H4 (cell line): ENCODE data around the gene VSTM1. TPM values are rescaled to one million over a fixed set of nuclear protein-coding genes. Genes with fewer than 3 reads are reported as not detected.

Experiments
- DNase-seq: peaks from one replicate; pipeline ENCODE4 v3.0.0-alpha.2; 2015; ENCODE audit warnings: low spot score
- total RNA-seq: library from RNA; depleted of rRNA; stranded (reverse); fragments of >200 nt; shearing (Covaris generic); gene quantifications from 2 replicates; pipeline ENCODE4 v1.2.3, GENCODE V29; 2014

Gene VSTM1
- total RNA-seq, 1 experiment from 2014 or later: not detected

DNA sequence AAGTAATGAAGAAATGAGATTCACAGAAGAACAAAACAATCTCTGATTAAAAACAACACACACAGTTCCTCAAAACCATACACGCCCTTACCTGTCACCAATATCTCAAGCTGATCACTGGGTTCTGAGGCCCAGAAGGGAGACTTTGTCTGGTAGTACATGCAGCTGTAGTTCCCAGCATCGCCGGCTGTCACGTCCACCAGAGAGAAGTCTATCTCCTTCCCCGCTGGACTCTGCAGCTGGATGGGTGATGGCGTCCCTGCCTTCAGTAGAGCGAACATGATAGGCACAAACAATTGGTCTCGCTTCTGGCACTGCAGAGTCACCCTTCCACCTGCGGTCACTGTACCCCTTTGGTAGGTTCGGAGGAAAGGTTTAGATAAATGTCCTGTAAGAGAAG, 10.1 kb upstream of the VSTM1 start:
- DNase-seq: no peak

DNA sequence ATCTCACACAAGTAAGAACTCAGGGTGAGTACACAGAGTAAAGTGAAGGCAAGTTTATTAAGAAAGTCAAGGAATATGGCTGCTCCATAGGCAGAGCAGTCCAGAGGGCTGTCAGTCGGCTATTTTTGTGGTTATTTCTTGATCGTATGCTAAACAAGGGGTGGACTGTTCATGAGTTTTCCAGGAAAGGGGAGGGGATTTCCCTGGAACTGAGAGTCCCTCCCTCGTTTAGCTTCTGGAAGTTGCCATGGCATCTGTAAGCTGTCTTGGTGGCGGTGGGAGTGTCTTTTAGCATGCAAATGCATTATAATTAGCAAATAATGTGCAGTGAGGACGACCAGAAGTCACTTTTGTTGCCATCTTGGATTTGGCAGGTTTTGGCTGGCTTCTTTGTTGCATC, 5.8 kb upstream of the VSTM1 start:
- DNase-seq: no peak

DNA sequence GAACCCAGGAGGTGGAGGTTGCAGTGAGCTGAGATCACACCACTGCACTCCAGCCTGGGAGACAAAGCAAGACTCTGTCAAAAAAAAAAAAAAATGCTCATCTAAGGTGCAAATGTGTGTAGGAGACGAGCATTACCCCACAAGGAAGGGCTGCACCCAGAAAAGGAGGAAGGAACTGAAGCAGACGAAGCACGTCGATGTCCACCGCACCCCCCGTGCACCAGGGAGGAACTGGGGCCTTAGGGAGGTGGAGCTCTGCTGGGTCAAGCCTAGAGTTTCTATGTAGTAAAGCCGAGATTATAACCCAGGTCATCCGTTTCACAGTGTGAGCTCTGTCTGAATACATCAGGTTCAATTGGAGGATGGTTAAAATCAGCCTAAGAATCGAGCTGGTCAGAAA, 1.1 kb downstream of the VSTM1 start:
- DNase-seq: no peak

DNA sequence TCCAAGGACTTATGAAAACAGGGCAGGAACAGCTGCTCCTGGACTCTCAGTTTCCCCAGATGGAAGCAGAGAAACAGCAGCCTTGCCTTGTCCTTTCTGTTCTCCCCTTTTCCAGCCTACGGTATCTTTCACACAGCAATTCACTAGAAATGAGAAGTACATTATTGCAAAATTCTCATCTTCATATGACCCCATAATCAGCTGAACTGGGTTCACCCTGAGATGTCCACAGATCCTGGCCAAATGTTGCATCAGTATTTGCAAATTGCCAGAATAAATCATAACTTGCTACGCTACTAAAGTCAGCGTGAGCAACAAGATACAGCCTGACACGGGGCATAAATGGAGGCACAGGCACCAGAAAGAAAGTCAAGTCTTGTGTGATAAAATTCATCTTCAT, 16.1 kb downstream of the VSTM1 start:
- no peak for DNase-seq

DNA sequence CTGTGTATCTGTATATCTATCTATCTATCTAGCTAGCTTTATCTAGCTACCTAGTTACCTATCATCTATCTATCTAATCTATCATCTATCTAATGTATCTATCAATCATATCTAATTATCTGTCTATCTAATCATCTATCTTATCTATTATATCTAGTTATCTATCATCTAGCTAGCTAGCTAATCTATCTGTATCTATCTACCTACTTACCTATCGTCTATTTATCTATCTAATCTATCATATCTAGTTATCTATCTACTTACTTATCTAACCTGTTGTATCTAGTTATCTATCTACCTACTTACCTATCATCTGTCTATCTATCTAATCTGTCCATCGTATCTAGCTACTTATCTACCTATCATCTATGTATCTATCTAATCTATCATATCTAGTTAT, 17.9 kb downstream of the VSTM1 start:
- no peak for DNase-seq

DNA sequence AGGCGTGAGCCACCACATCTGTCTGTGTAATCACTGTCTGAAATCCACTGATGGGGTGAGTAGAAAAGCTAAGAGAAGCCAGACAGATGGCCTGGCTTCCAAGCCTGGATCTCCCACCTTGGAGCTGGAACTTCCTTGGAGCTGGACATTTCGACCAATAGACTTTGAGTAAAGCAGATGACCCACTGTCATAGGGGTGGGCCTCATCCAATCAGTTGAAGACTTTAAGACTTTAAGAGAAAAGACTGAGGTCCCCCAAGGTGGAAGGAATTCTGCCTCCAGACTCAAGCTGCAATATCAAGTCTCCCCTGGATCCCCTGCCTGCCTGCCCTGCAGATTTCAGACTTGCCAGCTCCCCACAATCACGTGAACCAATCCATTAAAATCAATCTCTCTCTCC, 20.7 kb downstream of the VSTM1 start:
- DNase-seq: no peak

DNA sequence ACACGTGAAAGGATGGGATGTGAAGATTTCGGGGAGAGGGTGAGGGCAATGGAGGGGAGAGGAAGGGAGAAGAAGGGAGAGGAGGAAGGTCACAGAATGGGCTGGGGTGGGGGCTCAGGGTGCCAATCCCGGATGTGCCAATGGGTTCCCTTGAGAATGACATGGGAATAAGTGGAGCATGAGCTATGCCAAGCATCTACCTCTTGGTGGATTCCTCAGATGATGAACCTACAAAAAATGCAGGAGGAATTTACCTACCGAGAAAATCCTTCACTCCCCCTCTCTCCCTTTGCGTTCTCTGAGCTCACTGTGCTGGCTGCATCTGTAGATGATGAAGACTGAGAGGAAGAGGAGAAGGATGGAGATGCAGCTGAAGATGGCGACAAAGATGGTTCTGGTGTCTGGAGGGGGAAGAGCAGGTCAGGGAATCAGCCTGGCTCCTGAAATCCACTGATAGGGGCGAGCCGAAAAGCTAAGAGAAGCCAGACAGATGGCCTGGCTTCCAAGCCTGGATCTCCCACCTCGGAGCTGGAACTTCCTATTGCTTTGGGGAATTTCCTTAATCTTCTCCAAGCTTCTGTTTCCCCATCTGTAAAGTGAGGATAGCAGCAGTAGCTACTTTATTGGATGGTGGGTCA, 21.6 kb downstream of the VSTM1 start:
- DNase-seq: peak; percentile 1

DNA sequence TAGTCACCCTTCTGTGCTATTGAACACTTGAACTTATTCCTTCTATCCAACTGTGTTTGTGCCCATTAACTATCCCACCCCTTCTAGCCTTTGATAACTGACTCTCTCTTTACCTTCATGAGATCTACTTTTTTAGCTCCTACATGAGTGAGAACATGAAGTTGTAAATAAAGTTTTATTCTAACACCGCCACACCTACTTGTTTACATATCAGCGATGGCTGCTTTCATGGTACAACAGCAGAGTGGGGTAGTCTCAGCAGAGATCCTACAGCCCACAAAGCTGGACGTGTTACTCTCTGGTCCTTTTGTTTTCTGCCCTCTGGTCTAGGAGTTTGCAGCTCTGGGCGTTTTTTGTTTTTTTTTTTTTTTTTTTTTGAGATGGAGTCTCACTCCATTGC, 23.7 kb downstream of the VSTM1 start:
- DNase-seq: peak; percentile 1

DNA sequence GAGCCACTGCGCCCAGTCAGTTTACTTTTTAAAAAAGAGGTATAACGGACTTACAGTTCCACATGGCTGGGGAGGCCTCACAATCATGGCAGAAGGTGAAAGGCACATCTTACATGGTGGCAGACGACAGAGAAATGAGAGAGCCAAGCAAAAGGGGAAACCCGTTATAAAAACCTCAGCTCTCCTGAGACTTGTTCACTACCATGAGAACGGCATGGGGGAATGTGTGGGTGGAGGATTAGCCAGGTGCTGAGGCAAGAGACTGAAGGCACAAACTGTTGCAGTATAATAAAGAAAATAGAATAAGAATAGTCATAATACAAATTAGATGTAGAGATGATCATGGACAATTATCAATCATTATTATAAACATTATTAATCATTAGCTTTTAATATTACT, 27.2 kb downstream of the VSTM1 start:
- DNase-seq: peak; percentile 1

DNA sequence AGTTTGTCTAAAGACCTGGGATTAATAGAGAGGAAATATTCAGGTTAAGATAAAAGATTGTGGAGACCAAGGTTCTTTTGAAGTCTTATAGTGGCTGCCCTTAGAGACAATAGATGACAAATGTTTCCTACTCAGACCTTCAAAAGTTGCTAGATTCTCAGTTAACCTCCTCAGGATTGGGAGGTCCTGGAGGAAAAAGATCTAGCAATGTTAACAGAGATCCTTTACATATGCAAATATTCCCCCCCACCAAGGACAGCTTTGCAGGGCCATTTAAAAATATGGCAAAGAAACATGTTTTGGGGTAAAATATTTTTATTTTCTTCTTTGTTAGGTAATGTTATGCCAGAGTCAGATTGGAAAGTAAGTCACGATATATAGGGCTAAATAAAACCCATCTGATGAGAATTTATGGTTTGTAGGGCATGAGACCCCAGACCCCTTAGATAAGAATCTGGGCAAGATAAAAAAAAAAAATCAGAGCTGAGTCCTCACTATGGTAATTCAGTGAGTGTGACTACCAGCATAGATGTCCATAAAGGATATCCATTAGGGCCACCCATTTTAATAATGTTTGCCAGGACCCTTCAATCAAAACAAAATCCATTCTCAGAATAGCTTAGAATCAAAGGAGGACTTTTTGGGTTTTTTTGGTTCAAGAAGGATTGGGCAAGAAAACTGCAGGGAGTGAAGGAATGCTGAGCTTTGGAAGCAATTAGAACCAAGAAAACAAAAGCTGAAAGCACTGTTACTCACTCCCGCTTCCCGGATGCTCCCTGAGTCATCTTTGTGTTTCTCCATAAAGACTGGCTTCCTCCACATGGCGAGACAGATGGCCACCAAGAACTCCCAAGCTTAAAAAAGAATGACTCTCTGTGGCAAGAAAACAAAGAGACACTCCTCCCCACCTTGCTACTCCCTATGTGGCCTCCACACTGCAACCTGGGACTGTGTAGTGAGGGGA, 28.2 kb downstream of the VSTM1 start:
- peak; percentile 83 for DNase-seq

DNA sequence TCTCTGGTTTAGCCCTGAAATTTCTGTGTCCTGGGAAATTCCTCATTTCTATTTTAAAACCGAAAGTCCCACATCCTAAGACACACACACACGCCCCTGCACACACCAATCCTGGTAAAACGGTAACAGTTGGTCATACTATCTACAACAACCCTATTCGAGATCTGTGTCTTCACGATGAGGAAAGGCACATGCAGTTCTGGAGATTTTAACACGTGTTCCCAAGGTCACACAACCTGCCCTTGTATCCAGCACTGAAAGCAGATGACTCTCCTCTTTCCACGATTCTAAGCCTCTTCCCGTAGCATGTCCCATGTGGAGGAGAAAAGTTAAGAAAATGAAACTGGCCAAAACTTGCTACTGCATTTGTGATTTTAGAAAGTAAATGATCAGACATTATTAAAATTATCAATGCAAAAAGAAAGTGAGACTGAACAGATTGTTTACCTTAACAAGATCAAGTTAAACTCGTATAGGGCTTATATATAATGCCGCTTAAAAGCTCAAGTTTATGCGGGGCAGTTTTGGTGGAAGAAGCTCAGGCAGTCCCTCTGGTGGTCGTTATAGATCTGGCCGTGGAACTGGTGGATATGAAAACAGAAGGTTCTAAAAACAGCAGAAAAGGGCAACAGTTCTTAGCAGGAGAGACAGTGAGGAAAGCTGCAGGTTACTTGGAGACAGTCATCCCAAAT, 32.7 kb downstream of the VSTM1 start:
- DNase-seq: no peak

DNA sequence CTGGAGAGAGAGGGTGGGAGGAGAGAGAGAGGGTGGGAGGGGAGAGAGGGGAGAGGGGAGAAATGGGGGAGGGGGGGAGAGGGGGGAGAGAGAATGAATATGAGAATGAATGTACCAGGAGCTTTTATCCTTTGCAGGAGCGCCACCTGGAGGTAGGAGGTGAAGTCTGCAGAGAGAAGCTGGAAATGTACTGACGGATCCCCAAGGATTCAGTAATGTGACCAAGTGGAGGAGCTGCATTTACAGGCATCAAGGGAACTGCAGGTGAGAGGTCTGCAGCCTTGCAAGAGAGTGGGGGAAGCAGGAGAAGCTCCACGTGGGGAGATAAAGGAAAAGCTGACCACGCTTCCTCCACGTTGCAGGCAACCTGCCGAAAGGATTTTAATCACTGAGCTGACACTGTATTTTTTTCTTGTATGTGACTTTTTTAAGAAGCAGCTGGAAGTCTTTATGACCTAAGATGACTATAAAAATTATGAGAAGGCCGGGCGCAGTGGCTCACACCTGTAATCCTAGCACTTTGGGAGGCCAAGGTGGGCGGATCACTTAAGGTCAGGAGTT, 33.7 kb downstream of the VSTM1 start:
- DNase-seq: peak; percentile 78

DNA sequence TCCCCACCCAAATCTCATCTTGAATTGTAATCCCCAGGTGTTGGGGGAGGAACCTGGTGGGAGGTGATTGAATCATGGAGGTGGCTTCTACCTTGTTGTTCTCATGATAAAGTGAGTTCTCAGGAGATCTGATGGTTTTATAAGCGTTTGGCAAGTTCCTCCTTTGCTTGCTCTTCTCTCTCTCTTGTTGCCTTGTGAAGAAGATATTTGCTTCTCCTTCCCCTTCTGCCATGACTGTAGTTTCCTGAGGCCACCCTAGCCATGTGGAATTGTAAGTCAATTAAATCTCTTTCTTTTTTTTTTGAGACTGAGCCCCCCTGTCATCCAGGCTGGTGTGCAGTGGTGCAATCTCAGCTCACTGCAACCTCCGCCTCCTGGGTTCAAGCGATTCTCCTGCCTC, 34.4 kb downstream of the VSTM1 start:
- DNase-seq: no peak

DNA sequence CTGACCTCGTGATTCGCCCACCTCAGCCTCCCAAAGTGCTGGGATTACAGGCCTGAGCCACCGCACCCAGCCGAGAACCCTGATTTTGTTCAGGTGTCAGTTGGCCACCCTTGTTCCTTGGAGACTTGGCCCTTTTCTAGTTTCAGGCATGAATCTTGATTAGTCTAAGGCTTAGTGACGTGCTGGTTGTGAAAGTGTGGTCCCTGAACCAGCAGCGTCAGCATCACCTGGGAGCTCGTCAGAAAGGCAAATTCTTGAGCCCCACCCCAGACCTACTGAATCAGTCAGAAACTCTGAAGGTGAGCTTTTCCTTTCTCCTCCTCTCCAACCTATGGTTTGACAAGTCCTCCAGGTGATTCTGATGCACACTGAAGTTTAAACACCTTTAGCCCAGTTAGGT, 37.0 kb downstream of the VSTM1 start:
- no peak for DNase-seq

DNA sequence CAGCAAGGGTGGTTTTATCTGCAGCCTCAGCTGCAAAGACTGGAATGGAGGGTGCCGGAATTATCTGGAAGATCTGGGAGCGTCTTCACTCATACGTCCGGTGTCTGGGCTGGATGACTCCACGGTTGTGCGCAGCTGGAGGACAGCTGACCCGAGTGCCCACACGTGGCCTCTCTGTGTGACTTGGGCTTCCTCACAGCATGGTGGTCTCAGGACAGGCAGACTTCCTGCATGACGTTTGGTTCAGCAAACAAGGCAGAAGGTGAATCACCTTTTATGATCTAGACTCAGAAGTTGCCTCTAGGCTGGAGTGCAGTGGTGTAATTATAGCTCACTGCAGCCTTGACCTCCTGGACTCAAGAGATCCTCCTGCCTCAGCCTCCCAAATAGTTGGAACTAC, 39.0 kb downstream of the VSTM1 start:
- no peak for DNase-seq

DNA sequence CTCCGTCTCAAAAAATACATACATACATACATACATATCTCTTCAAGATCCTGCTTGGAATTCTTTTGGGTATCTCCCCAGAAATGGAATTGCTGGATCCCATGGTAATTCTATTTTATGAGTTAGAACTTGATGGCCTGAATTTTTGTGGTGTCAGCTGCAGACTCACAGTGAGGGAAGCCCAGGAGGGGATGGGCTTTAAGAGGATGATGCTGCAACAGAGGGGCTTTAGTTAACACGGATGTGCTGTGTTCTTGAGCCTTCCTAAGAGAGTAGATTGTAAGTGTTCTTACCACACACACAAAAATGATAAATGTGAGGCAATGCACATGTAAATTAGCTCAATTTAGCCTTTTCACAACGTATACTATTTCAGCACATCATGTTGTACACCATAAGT, 40.5 kb downstream of the VSTM1 start:
- no peak for DNase-seq

DNA sequence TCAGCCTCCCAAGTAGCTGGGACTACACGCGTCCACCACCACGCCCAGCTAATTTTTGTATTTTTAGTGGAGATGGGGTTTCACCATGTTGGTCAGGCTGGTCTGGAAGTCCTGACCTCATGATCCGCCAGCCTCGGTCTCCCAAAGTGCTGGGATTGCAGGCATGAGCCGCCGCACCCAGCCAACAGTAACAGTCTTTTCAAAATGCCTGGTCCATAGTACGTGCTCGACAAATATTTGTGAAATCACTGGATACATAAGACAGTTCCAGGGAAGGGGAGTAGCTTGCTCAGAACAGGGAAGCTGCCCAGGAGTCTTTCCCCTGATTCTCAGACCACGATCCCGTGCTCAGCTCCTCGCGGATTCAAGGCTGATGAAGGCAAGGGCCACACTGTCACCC, 41.8 kb downstream of the VSTM1 start:
- no peak for DNase-seq

DNA sequence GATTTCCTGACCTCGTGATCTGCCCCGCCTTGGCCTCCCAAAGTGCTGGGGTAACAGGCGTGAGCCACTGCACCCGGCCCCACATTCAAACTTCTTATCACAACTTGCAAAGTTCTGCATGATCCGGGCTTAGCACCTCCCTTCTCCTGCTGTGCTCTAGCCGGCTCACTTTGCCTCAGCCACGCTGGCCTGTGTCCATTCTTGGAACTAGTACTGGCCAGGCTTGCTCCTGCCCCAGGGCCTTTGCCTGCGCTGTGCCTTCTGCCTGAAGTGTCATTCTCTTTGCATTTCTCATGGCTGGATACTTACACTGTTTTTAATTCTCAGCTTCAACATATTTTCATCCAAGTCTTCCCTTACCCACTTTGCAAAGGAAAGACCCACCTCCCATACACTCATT, 42.3 kb downstream of the VSTM1 start:
- no peak for DNase-seq

DNA sequence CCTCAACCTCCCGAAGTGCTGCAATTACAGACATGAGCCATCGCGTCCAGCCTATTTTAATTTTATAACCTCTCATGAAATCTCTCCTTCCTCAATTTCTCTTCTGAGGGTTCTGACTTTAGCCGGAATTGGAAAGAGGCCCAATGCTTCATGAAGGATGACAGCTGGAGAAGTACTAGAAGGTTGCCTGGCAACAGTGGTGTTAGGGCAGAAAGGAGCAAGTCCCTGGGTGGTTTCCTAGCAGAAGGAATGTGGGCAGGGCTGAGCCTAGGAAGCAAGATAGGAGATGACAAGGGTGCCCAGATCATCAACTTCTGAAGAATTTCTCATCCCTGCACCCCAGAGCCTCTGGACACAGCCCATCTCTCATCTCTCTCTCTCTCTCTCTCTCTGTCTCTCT, 46.4 kb downstream of the VSTM1 start:
- peak; percentile 45 for DNase-seq

DNA sequence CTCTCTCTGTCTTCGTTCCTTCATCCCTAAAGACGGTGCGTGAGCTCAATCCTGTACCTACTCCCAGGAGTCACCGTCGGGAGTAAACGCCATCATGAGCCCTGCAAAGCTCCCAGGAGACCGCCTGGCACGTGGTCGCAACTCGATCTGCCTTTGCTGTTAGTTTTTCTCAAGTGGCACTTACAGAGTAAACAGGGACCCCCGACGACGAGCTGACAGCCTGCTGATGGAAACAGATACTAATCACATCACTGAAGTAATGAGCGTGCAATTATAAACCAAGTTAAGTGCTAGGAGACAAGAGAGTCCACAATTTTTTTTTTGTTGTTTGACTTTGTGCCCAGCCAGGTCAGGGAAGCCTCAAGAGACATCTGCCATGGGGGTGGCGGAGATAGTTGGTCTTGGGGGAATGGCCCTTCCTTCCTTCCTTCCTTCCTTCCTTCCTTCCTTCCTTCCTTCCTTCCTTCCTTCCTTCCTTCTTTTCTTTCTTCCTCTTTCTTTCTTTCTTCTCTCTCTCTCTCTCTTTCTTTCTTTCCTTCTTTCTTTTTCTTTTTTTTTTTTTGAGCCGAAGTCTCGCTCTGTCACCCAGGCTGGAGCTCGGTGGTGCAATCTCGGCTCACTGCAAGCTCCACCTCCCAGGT, 48.7 kb downstream of the VSTM1 start:
- DNase-seq: no peak

DNA sequence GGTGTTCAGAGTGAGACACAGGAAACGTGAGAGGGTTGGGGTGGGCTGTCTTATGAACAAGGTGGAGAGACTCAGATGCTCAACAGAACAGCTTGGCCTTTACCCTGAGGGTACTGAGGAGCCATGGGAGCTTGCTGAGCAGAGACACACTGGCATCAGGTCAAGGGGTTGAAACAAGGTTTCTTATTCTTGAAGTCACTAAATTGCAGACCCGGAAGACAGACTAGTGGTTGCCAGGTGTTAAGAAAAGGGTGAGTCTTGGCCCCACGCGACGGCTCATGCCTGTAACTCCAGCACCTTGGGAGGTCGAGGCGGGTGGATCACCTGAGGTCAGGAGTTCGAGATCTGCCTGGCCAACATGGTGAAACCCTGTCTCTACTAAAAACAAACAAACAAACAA, 49.8 kb downstream of the VSTM1 start:
- no peak for DNase-seq
